ENCODE data around the gene NDRG3. TPM values are rescaled to one million over a fixed set of nuclear protein-coding genes. Genes with fewer than 3 reads are reported as not detected.

NDRG3 gene
- total RNA-seq, 1 experiment from 2014 or later: 9.9 TPM

- no peak for DNase-seq (ENCODE audit: low read depth)
Measured at GRCh38 chr20:36607586-36608387, 138.1 kb downstream of the NDRG3 start.

- DNase-seq (ENCODE audit: low read depth): peak; percentile 32
Measured at GRCh38 chr20:36606158-36607066, 139.5 kb downstream of the NDRG3 start.

GRCh38 chr20:36605399-36606157 lies 140.3 kb downstream of the NDRG3 start, which contains the start of gene RAB5IF:
Gene RAB5IF, plus strand, starts transcription at chr20:36605779. Its CDS starts 173 bp downstream, at chr20:36605952.
- peak; percentile 99 for DNase-seq (ENCODE audit: low read depth)

- peak; percentile 36 for DNase-seq (ENCODE audit: low read depth)
Measured at GRCh38 chr20:36604952-36605398, 140.9 kb downstream of the NDRG3 start.

Other genes starting within 250 kb of the NDRG3 start
- 15.1 and 29.0 TPM in 2 replicates for gene MYL9, start 204.6 kb downstream of the NDRG3 start, total RNA-seq (2014; rRNA removed; shearing (Covaris generic))
- gene TGIF2, start 172.5 kb downstream of the NDRG3 start, total RNA-seq (2014; rRNA removed; shearing (Covaris generic)): 22.0 and 27.7 TPM in 2 replicates
- 179 and 184 TPM in 2 replicates for gene RAB5IF, start 140.3 kb downstream of the NDRG3 start, total RNA-seq (2014; rRNA removed; shearing (Covaris generic))
- gene SLA2, start 99.9 kb downstream of the NDRG3 start, total RNA-seq (2014; rRNA removed; shearing (Covaris generic)): not detected in 2 replicates
- gene DSN1, start 27.7 kb upstream of the NDRG3 start, total RNA-seq (2014; rRNA removed; shearing (Covaris generic)): 37.7 and 51.7 TPM in 2 replicates
- not detected in 2 replicates for gene TLDC2, start 130.0 kb upstream of the NDRG3 start, total RNA-seq (2014; rRNA removed; shearing (Covaris generic))
- gene SAMHD1, start 205.6 kb upstream of the NDRG3 start, total RNA-seq (2014; rRNA removed; shearing (Covaris generic)): 12.7 and 18.3 TPM in 2 replicates

All from Daoy (cell line).